GM12878 (cell line): ENCODE data around the gene CINP. TPM values are rescaled to one million over a fixed set of nuclear protein-coding genes. Genes with fewer than 3 reads are reported as not detected.

Experiments
- ATAC-seq: fragments of 200-7000 bp; cut with Tn5 transposase; 3 replicates; pipeline ENCODE4 v1.9.1; 2020; ENCODE audit warnings: mild to moderate bottlenecking, moderate library complexity
- BruUV-seq: library from RNA; stranded (reverse); fragments of 400-500 nt; replicated peaks from 2 replicates; lab custom pipeline; 2021; lab: Mats Ljungman, UMichigan
- CTCF ChIA-PET: fragments of 300-600 bp; sonication (Branson Sonifier 250); formaldehyde crosslinking; extraction: SDS; loops from one replicate; lab custom pipeline; 2021; ENCODE audit warnings: inconsistent platforms; lab: Yijun Ruan, JAX
- POLR2A ChIA-PET: fragments of 350-600 bp; formaldehyde crosslinking; extraction: SDS; loops from one replicate; lab custom pipeline; 2021; ENCODE audit warnings: inconsistent platforms; lab: Charles Lee
- RAD21 ChIA-PET: fragments of 300-600 bp; sonication (Branson Sonifier 250); formaldehyde crosslinking; loops from one replicate; lab custom pipeline; 2023; ENCODE audit warnings: antibody characterized with exemption; ENCODE audit not compliant: unreplicated experiment; lab: Charles Lee
- SMC1A ChIA-PET: fragments of 300-600 bp; sonication (Branson Sonifier 250); formaldehyde crosslinking; loops from one replicate; lab custom pipeline; 2023; ENCODE audit not compliant: unreplicated experiment, uncharacterized antibody; lab: Charles Lee
- DNase-seq: peaks from one replicate; pipeline ENCODE4 v3.0.0-alpha.2; 2011; ENCODE audit warnings: low read depth, low spot score
- FAIRE-seq: peaks from 3 replicates; lab custom pipeline; 2011; peaks lifted over from hg19 to GRCh38; lab: Jason Lieb, UNC
- H2AFZ ChIP-seq: 2 replicates; pipeline ENCODE4 v1.6.0; 2011; ENCODE audit warnings: low read depth, low read length, control low read depth; ENCODE audit not compliant: control insufficient read depth
- H3K27ac ChIP-seq: 2 replicates; pipeline ENCODE4 v1.5.1; 2011; ENCODE audit warnings: control low read depth; ENCODE audit not compliant: control insufficient read depth, insufficient read depth
- H3K27me3 ChIP-seq, 2 experiments: replicated peaks in 1 of 2; 2 replicates each; pipeline versions ENCODE4 v1.6.0 to v1.6.1; 2011; ENCODE audit warnings: low read length in 1 of 2; ENCODE audit not compliant: control insufficient read depth in 2 of 2, insufficient read depth in 2 of 2
- H3K36me3 ChIP-seq, 2 experiments: 2 replicates each; pipeline ENCODE4 v1.5.1; 2011; ENCODE audit warnings: low read length in 1 of 2; ENCODE audit not compliant: control insufficient read depth in 2 of 2, insufficient read depth in 2 of 2
- H3K4me1 ChIP-seq: 2 replicates; pipeline ENCODE4 v1.6.1; 2011; ENCODE audit warnings: mild to moderate bottlenecking, low read length, moderate library complexity, mixed read lengths; ENCODE audit not compliant: control insufficient read depth, insufficient read depth
- H3K4me2 ChIP-seq: 2 replicates; pipeline ENCODE4 v1.6.0; 2011; ENCODE audit warnings: control low read depth; ENCODE audit not compliant: control insufficient read depth, insufficient read depth
- H3K4me3 ChIP-seq: fragments of 200-600 bp; sonication (generic); 2 replicates; pipeline ENCODE4 v1.5.1; 2016
- H3K79me2 ChIP-seq: 2 replicates; pipeline ENCODE4 v1.6.0; 2011; ENCODE audit warnings: low read length; ENCODE audit not compliant: control insufficient read depth, insufficient read depth
- H3K9ac ChIP-seq: 2 replicates; pipeline ENCODE4 v1.8.0; 2011; ENCODE audit warnings: low read length, control low read depth, mixed read lengths; ENCODE audit not compliant: control insufficient read depth, insufficient read depth
- H3K9me3 ChIP-seq: replicated peaks from 3 replicates; pipeline ENCODE4 v1.5.1; 2011; ENCODE audit warnings: mild to moderate bottlenecking, low read length; ENCODE audit not compliant: control insufficient read depth, insufficient read depth
- H4K20me1 ChIP-seq: 2 replicates; pipeline ENCODE4 v1.6.0; 2011; ENCODE audit not compliant: control insufficient read depth, insufficient read depth
- BCL11A ChIP-seq: IDR thresholded peaks from 2 replicates; pipeline ENCODE4 v1.6.1; 2011; ENCODE audit warnings: low read depth, low read length
- EED ChIP-seq: sonication (generic); IDR thresholded peaks from 2 replicates; pipeline ENCODE4 v1.6.1; 2016; ENCODE audit warnings: antibody characterized with exemption, low read depth
- JUNB ChIP-seq: IDR thresholded peaks from 2 replicates; pipeline ENCODE4 v1.6.1; 2016; ENCODE audit warnings: antibody characterized with exemption, mild to moderate bottlenecking
- MEF2B ChIP-seq: fragments of 450-650 bp; IDR thresholded peaks from 2 replicates; pipeline ENCODE4 v1.6.1; 2018; ENCODE audit warnings: mild to moderate bottlenecking, moderate library complexity; ENCODE audit not compliant: partially characterized antibody, poor library complexity, severe bottlenecking
- NFYB ChIP-seq: IDR thresholded peaks from 2 replicates; pipeline ENCODE4 v1.6.1; 2011; ENCODE audit warnings: low read depth, mild to moderate bottlenecking, low read length, improper control_type of control experiment, moderate library complexity; ENCODE audit not compliant: insufficient read depth
- PBX3 ChIP-seq: IDR thresholded peaks from 2 replicates; pipeline ENCODE4 v1.6.1; 2011; ENCODE audit warnings: mild to moderate bottlenecking, low read depth, low read length, moderate library complexity; ENCODE audit not compliant: insufficient replicate concordance
- RCOR1 ChIP-seq: conservative IDR thresholded peaks from 2 replicates; pipeline ENCODE4 v1.6.1; 2012; ENCODE audit warnings: low read depth, low read length, improper control_type of control experiment
- WRNIP1 ChIP-seq: IDR thresholded peaks from 2 replicates; pipeline ENCODE4 v1.6.1; 2011; ENCODE audit warnings: low read depth, low read length, improper control_type of control experiment, borderline replicate concordance
- ZBTB40 ChIP-seq: fragments of 450-650 bp; IDR thresholded peaks from 2 replicates; pipeline ENCODE4 v1.6.1; 2016; ENCODE audit warnings: mild to moderate bottlenecking, moderate library complexity, borderline replicate concordance
- WGBS: methylation state at CpG from one replicate; pipeline ENCODE4 v1.1.6; 2016; ENCODE audit warnings: low lambda C conversion rate; ENCODE audit not compliant: insufficient replicate concordance, insufficient coverage; ENCODE audit errors: missing lambda C conversion rate; 5-methylcytosine and 5-hydroxymethylcytosine counted together
- in situ Hi-C: fragments of 300-500 bp; cut with MboI; formaldehyde crosslinking; loops from 9 replicates; pipeline ENCODE4 v1.14.3; 2018; ENCODE audit warnings: mixed read lengths
- intact Hi-C: fragments of 100-400 bp; cut with micrococcal nuclease; formaldehyde crosslinking; loops from one replicate; pipeline ENCODE4 v1.14.2; 2022; ENCODE audit not compliant: unreplicated experiment
- polyA plus RNA-seq, 11 experiments: library from polyadenylated mRNA; depleted of rRNA in 4 of 11; unstranded in 6 of 11; stranded (reverse) in 5 of 11; fragments of >200 nt; fragmentation: Nextera tagmentation in 4 of 11; fragmentation: Illumina TruSeq in 1 of 11; extraction: Ambion mirVana in 4 of 11; extraction: Trizol in 1 of 11; gene quantifications; 1 replicate in 1 of 11; 2 replicates in 10 of 11; pipeline versions ENCODE4 v1.2.1 to v1.2.3, GENCODE V29; 2011 to 2016; ENCODE audit warnings: inconsistent platforms in 2 of 11, missing spikeins in 2 of 11, low read depth in 1 of 11
- total RNA-seq, 4 experiments: library from RNA; depleted of rRNA in 3 of 4; stranded (reverse); fragments of >200 nt in 3 of 4; fragmentation: Illumina TruSeq in 1 of 4; extraction: Trizol in 1 of 4; gene quantifications; 2 replicates each; pipeline versions ENCODE4 v1.2.1 to v1.2.3, GENCODE V29; 2013 to 2021

The CINP gene
- total and polyA plus RNA-seq, 10 of the 15 experiments (the other 5 are each of a cell fraction or from before 2014, with no cell fraction given): 45.4 to 73.3 (median 52.9) TPM

- Histone ChIP-seq H3K27ac (no peak overlapping the region), H3K4me3 (no peak overlapping the region), H3K27me3 (no peaks in the 10 kb centered on the region), H3K4me2 (no peak overlapping the region), H3K79me2 (no peaks in the 10 kb centered on the region), H3K36me3 (no peaks in the 10 kb centered on the region), H3K9me3 (no peaks in the 10 kb centered on the region; the same call in 1 of the 3 replicates), H4K20me1 (no peaks in the 10 kb centered on the region), H2AFZ (no peak overlapping the region), H3K4me1 (no peaks in the 10 kb centered on the region), H3K9ac (no peak overlapping the region)
- TF ChIP-seq RCOR1: no peak
- TF ChIP-seq EED: no peak
- no peak for TF ChIP-seq JUNB
- FAIRE-seq: no peak
- DNase-seq: no peak
- intact Hi-C loops: no loop called here
- ChIA-PET POLR2A (no interaction called here), CTCF (no interaction called here), RAD21 (no interaction called here), SMC1A (no interaction called here)
- in situ Hi-C loops: no loop called here
- 88% methylated on average over 7 of the region's 7 CpGs for WGBS
- ATAC-seq: no peak
- no TSS peak for BruUV-seq
These were observed 33.8 kb upstream of the CINP start for GRCh38 chr14:102396521-102396920.

- Histone ChIP-seq H3K9me3 (no peaks in the 10 kb centered on the region; the same call in 1 of the 3 replicates), H3K4me2 (no peak overlapping the region), H3K4me3 (no peak overlapping the region), H2AFZ (no peak overlapping the region), H3K27ac (no peak overlapping the region), H3K27me3 (no peaks in the 10 kb centered on the region), H3K79me2 (no peaks in the 10 kb centered on the region), H3K4me1 (no peaks in the 10 kb centered on the region), H3K36me3 (no peaks in the 10 kb centered on the region), H4K20me1 (no peaks in the 10 kb centered on the region), H3K9ac (no peak overlapping the region)
- ChIA-PET POLR2A (no interaction called here), RAD21 (no interaction called here), SMC1A (interaction anchor here (1.1 to 1.3 kb wide), 2 partner anchors 37 to 44 kb away, joined by 3 read pairs; no protein-coding TSS in a partner anchor), CTCF (interaction anchor here (0.7 kb wide), 3 partner anchors 18 to 703 kb away, joined by 3 to 4 read pairs (median 3); no protein-coding TSS in a partner anchor)
- in situ Hi-C loops (no loop called here), intact Hi-C loops (no loop called here)
- no TSS peak for BruUV-seq
- no peak for FAIRE-seq
- ATAC-seq: no peak
- TF ChIP-seq WRNIP1 (no peak), ZBTB40 (no peak), MEF2B (no peak), NFYB (no peak), BCL11A (no peak), PBX3 (no peak)
- DNase-seq: no peak
- 80% methylated on average over 9 of the region's 9 CpGs for WGBS
These were observed 32.2 kb upstream of the CINP start for GRCh38 chr14:102394717-102395375.
